IMR-90 (cell line): ENCODE data around the gene METAP2. TPM values are rescaled to one million over a fixed set of nuclear protein-coding genes. Genes with fewer than 3 reads are reported as not detected.

Source experiments
- ATAC-seq: fragments of 200-7000 bp; cut with Tn5 transposase; 2 replicates; pipeline ENCODE4 v1.9.1; 2020; ENCODE audit warnings: low read depth, mild to moderate bottlenecking, moderate library complexity
- BruUV-seq: library from RNA; stranded (reverse); fragments of 400-500 nt; replicated peaks from 2 replicates; lab custom pipeline; 2021; lab: Mats Ljungman, UMichigan
- CTCF ChIA-PET: fragments of 300-600 bp; formaldehyde crosslinking; extraction: SDS; loops from one replicate; lab custom pipeline; 2021; ENCODE audit warnings: antibody characterized with exemption; lab: Yijun Ruan, JAX
- POLR2A ChIA-PET: fragments of 300-600 bp; sonication (Branson Sonifier 250); formaldehyde crosslinking; loops from one replicate; lab custom pipeline; 2022; ENCODE audit warnings: antibody characterized with exemption; ENCODE audit not compliant: unreplicated experiment; lab: Charles Lee
- DNase-seq: peaks from one replicate; pipeline ENCODE4 v3.0.0; 2013
- H2AFZ ChIP-seq: replicated peaks from 2 replicates; pipeline ENCODE3; 2013; ENCODE audit warnings: low read length, mild to moderate bottlenecking; ENCODE audit not compliant: poor library complexity
- H2AK5ac ChIP-seq: 2 replicates; pipeline ENCODE4 v1.6.1; 2013; ENCODE audit warnings: low read depth, low read length, inconsistent platforms
- H2AK9ac ChIP-seq: replicated peaks from 2 replicates; pipeline ENCODE3; 2013; ENCODE audit warnings: mild to moderate bottlenecking, low read depth, low read length, moderate library complexity; ENCODE audit not compliant: poor library complexity
- H2BK120ac ChIP-seq: 2 replicates; pipeline ENCODE4 v1.6.1; 2013; ENCODE audit warnings: low read depth, low read length, inconsistent platforms
- H2BK15ac ChIP-seq: 3 replicates; pipeline ENCODE4 v1.6.1; 2013; ENCODE audit warnings: low read depth, low read length, inconsistent platforms
- H2BK20ac ChIP-seq: 2 replicates; pipeline ENCODE4 v1.6.1; 2013; ENCODE audit warnings: low read depth, mild to moderate bottlenecking, inconsistent platforms, low read length, moderate library complexity
- H2BK5ac ChIP-seq: 2 replicates; pipeline ENCODE4 v1.6.1; 2013; ENCODE audit warnings: mild to moderate bottlenecking, low read depth, low read length, inconsistent platforms; ENCODE audit not compliant: poor library complexity, severe bottlenecking
- H3K14ac ChIP-seq: replicated peaks from 2 replicates; pipeline ENCODE4 v1.6.1; 2013; ENCODE audit warnings: low read depth, low read length, inconsistent platforms
- H3K18ac ChIP-seq: 2 replicates; pipeline ENCODE4 v1.6.1; 2013; ENCODE audit warnings: low read depth, low read length, control low read depth
- H3K23ac ChIP-seq: 2 replicates; pipeline ENCODE4 v1.6.1; 2013; ENCODE audit warnings: low read depth, low read length, inconsistent platforms
- H3K27ac ChIP-seq: 2 replicates; pipeline ENCODE4 v1.5.1; 2013; ENCODE audit warnings: mild to moderate bottlenecking, control low read depth, low read length; ENCODE audit not compliant: insufficient read depth
- H3K27me3 ChIP-seq: 2 replicates; pipeline ENCODE4 v1.6.1; 2013; ENCODE audit warnings: low read length; ENCODE audit not compliant: control insufficient read depth, insufficient read depth
- H3K36me3 ChIP-seq: 2 replicates; pipeline ENCODE4 v1.6.1; 2013; ENCODE audit warnings: low read length, mixed read lengths; ENCODE audit not compliant: control insufficient read depth, insufficient read depth
- H3K4ac ChIP-seq: 2 replicates; pipeline ENCODE4 v1.6.1; 2013; ENCODE audit warnings: low read depth, low read length, inconsistent platforms
- H3K4me1 ChIP-seq: 2 replicates; pipeline ENCODE4 v1.6.1; 2013; ENCODE audit warnings: low read length, mixed read lengths; ENCODE audit not compliant: control insufficient read depth, insufficient read depth
- H3K4me2 ChIP-seq: 2 replicates; pipeline ENCODE4 v1.6.1; 2013; ENCODE audit warnings: low read depth, mild to moderate bottlenecking, control low read depth, low read length, moderate library complexity
- H3K4me3 ChIP-seq: 2 replicates; pipeline ENCODE4 v1.5.1; 2013; ENCODE audit warnings: low read depth, mild to moderate bottlenecking, control low read depth, low read length, moderate library complexity; ENCODE audit not compliant: insufficient read depth
- H3K56ac ChIP-seq: 2 replicates; pipeline ENCODE4 v1.6.1; 2013; ENCODE audit warnings: low read length, inconsistent platforms; ENCODE audit not compliant: insufficient read depth; ENCODE audit errors: extremely low read depth
- H3K79me1 ChIP-seq, 2 experiments: 2 replicates each; pipeline ENCODE4 v1.6.1; 2013; ENCODE audit warnings: low read length in 2 of 2, inconsistent platforms in 1 of 2, low read depth in 1 of 2
- H3K9ac ChIP-seq: 2 replicates; pipeline ENCODE4 v1.6.1; 2013; ENCODE audit warnings: low read depth, low read length, control low read depth
- H3K9me1 ChIP-seq: 2 replicates; pipeline ENCODE4 v1.6.1; 2013; ENCODE audit warnings: low read length, inconsistent platforms; ENCODE audit not compliant: insufficient read depth
- H3K9me3 ChIP-seq: 2 replicates; pipeline ENCODE4 v1.6.1; 2013; ENCODE audit warnings: low read length; ENCODE audit not compliant: control insufficient read depth, insufficient read depth
- H4K20me1 ChIP-seq: 2 replicates; pipeline ENCODE4 v1.6.1; 2013; ENCODE audit warnings: low read length, inconsistent platforms; ENCODE audit not compliant: insufficient read depth
- H4K5ac ChIP-seq: 2 replicates; pipeline ENCODE4 v1.6.1; 2013; ENCODE audit warnings: mild to moderate bottlenecking, low read depth, low read length, control low read depth
- H4K8ac ChIP-seq, 2 experiments: 2 replicates each; pipeline ENCODE4 v1.6.1; 2013; ENCODE audit warnings: low read depth in 2 of 2, low read length in 2 of 2, control low read depth in 1 of 2, inconsistent platforms in 1 of 2
- H4K91ac ChIP-seq: 2 replicates; pipeline ENCODE4 v1.6.1; 2013; ENCODE audit warnings: low read depth, low read length, inconsistent platforms; ENCODE audit not compliant: insufficient read depth
- BHLHE40 ChIP-seq: fragments of 150-350 bp; IDR thresholded peaks from 2 replicates; pipeline ENCODE4 v1.6.1; 2016; ENCODE audit warnings: mild to moderate bottlenecking, low read depth, low read length
- MAFK ChIP-seq: IDR thresholded peaks from 2 replicates; pipeline ENCODE4 v1.6.1; 2012; ENCODE audit warnings: low read depth, low read length, improper control_type of control experiment
- POLR2A ChIP-seq: IDR thresholded peaks from 2 replicates; pipeline ENCODE4 v1.6.1; 2012; ENCODE audit warnings: mild to moderate bottlenecking, low read depth, low read length
- WGBS, 2 experiments: methylation state at CpG; one replicate each; pipeline versions ENCODE4 v1.1.5 to v1.1.7; 2013; ENCODE audit warnings: missing lambda C conversion rate in 2 of 2; ENCODE audit not compliant: insufficient read length in 1 of 2; ENCODE audit errors: extremely low coverage in 2 of 2; 5-methylcytosine and 5-hydroxymethylcytosine counted together
- dilution Hi-C: fragments of 300-500 bp; cut with HindIII; formaldehyde crosslinking; loops from one replicate; pipeline ENCODE4 v1.14.3; 2018; ENCODE audit warnings: low sequenced_read_pairs; ENCODE audit not compliant: unreplicated experiment
- in situ Hi-C: fragments of 300-500 bp; cut with MboI; formaldehyde crosslinking; loops from 3 replicates; pipeline ENCODE4 v1.14.3; 2019; ENCODE audit warnings: low sequenced_read_pairs, inconsistent platforms, mixed read lengths
- intact Hi-C: fragments of 100-400 bp; cut with micrococcal nuclease; formaldehyde crosslinking; loops from 2 replicates; pipeline ENCODE4 v1.10.0; 2022
- polyA plus RNA-seq, 3 experiments: library from polyadenylated mRNA; depleted of rRNA; stranded (reverse); fragments of >200 nt; gene quantifications; 2 replicates each; pipeline ENCODE4 v1.2.3, GENCODE V29; 2012; ENCODE audit warnings: low replicate concordance in 1 of 3
- total RNA-seq: library from RNA; depleted of rRNA; stranded (reverse); fragments of >200 nt; gene quantifications from 2 replicates; pipeline ENCODE4 v1.2.3, GENCODE V29; 2012

METAP2 gene
- total and polyA plus RNA-seq, 2 of the 4 experiments (the other 2 are of a cell fraction) = 62.5 to 72.9 TPM

GRCh38 chr12:95541436-95541835, 67.5 kb downstream of the METAP2 start:
- Histone ChIP-seq H3K79me1 (peaks cover 44 to 50% of the 10 kb centered on the region in 2 experiments), H3K27ac (no peak overlapping the region), H2BK120ac (no peak overlapping the region; the same call in 1 of the 2 replicates), H2BK15ac (no peak overlapping the region; the same call in 2 of the 3 replicates), H4K8ac (peak overlapping the region in 1 of 2 experiments; percentile 14; a peak in 1 of 4 replicates), H3K36me3 (no peaks in the 10 kb centered on the region), H2AK5ac (peak overlapping the region; percentile 47; the same call in 1 of the 2 replicates), H2AFZ (no peak overlapping the region), H3K9me3 (no peaks in the 10 kb centered on the region), H3K9ac (no peak overlapping the region), H3K4me3 (no peak overlapping the region), H3K27me3 (no peaks in the 10 kb centered on the region), H2AK9ac (no peak overlapping the region), H4K5ac (0 out of 2 replicates have a peak overlapping the region, but pooled peaks have one; percentile 5), H4K20me1 (no peaks in the 10 kb centered on the region; the same call in 1 of the 2 replicates), H3K18ac (no peak overlapping the region), H3K9me1 (peaks cover 6% of the 10 kb centered on the region), H3K4ac (no peak overlapping the region), H3K4me2 (no peak overlapping the region), H3K23ac (no peak overlapping the region), H2BK20ac (no peak overlapping the region), H3K14ac (no peak overlapping the region), H3K4me1 (peaks cover 10% of the 10 kb centered on the region), H3K56ac (no peak overlapping the region), H4K91ac (no peak overlapping the region), H2BK5ac (no peak overlapping the region)
- ChIA-PET POLR2A (no interaction called here), CTCF (no interaction called here)
- in situ Hi-C loops (no loop called here), intact Hi-C loops (no loop called here), dilution Hi-C loops (no loop called here)
- ATAC-seq (no peak), DNase-seq (no peak)
- TF ChIP-seq MAFK (peak; percentile 95), POLR2A (no peak), BHLHE40 (no peak)
- WGBS, 2 experiments = 100% methylated on average over 2 of the region's 7 CpGs; no CpG with 5 or more reads in 1 of the 2 experiments
- BruUV-seq = no TSS peak
